Vagina (tissue), 2 donors: ENCODE measurements around the gene TMEM255B.

Source experiments
- CTCF ChIP-seq, 3 experiments: fragments of 450-650 bp in 2 of 3; fragments of 200-600 bp in 1 of 3; sonication (generic) in 1 of 3; IDR thresholded peaks; one replicate each; pipeline ENCODE4 v1.5.1; 2017 to 2019; ENCODE audit warnings: antibody characterized with exemption in 3 of 3, mild to moderate bottlenecking in 2 of 3, moderate library complexity in 2 of 3
- POLR2A ChIP-seq, 2 donors: fragments of 450-650 bp; IDR thresholded peaks; one replicate each; pipeline ENCODE4 v1.6.1; 2017; ENCODE audit warnings: antibody characterized with exemption in 2 of 2, mild to moderate bottlenecking in 2 of 2, moderate library complexity in 2 of 2
- POLR2AphosphoS5 ChIP-seq, 2 donors: sonication (generic); formaldehyde crosslinking; IDR thresholded peaks; one replicate each; pipeline ENCODE4 v1.9.0; 2017; ENCODE audit warnings: antibody characterized with exemption in 2 of 2, mild to moderate bottlenecking in 2 of 2, low read depth in 1 of 2; ENCODE audit not compliant: insufficient read depth in 1 of 2

- TF ChIP-seq POLR2A (IDR thresholded peaks at IDR 0.05) (no peak), CTCF (IDR thresholded peaks at IDR 0.05) (no peak), POLR2AphosphoS5 (IDR thresholded peaks at IDR 0.05; ENCODE audit: insufficient read depth in 1 of 2, low read depth in 1 of 2) (no peak)
These were observed 7.5 kb upstream of the TMEM255B start for GRCh38 chr13:113751491-113751890.
